NB4 (cell line): ENCODE results near the gene FRAT1.
A peak's percentile ranks its signal among the peaks of the same experiment; 100 is the strongest.

Experiments used
- MYC ChIP-seq: IDR thresholded peaks from 2 replicates; pipeline ENCODE4 v1.6.1; 2011; ENCODE audit warnings: low read depth, low read length
- POLR2A ChIP-seq: IDR thresholded peaks from 2 replicates; pipeline ENCODE4 v1.6.1; 2011; ENCODE audit warnings: mild to moderate bottlenecking; ENCODE audit not compliant: insufficient read length; ENCODE audit errors: extremely low read depth
- TF ChIP-seq, protein P1 (sequence below): IDR thresholded peaks from one replicate; pipeline ENCODE4 v1.5.1; 2012; ENCODE audit warnings: low read depth, low read length
- TF ChIP-seq, protein P2 (sequence below): IDR thresholded peaks from 2 replicates; pipeline ENCODE4 v1.6.1; 2011; ENCODE audit warnings: low read depth, low read length

DNA sequence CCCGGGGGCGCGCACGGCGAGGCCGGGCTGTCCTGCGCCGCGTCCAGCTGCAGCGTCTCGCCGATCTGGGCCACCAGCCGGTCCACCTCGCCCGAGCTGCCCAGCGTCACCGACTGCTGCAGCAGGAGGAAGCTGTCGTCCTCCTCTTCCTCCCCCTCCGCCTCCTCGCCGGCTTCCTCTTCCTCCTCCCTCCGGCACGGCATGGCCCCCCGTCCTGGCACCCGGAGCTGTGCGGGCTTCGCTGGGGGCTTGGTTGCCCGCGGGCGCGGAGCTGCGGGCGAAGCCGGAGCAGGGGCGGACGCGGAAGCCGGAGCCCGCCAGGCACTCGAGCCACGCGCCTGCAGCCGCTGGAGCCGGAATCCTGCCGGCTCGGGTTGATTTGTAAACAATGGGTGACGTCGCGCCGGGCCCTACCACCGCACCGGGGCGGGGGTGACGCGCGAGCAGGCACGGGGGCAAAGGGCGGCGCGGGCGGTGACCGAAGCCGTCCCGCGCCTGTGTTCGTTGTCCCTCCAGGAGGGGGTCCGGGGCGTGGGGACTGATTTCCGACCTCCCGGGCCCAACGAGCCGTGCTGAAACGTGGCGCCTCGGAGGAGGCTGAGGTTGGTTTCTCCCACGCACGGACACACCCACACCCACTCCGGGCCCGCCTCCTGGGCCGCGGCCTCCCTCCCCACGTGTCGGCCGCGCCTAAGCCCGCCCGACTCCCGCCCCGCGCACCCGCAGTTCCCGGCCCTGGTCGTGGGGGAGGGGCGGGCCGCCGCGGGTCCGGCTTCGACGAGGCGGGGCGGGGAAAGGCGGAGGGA lies 15.5 kb downstream of the FRAT1 start, which contains the start of gene FRAT2:
- TF ChIP-seq, protein P1, sequence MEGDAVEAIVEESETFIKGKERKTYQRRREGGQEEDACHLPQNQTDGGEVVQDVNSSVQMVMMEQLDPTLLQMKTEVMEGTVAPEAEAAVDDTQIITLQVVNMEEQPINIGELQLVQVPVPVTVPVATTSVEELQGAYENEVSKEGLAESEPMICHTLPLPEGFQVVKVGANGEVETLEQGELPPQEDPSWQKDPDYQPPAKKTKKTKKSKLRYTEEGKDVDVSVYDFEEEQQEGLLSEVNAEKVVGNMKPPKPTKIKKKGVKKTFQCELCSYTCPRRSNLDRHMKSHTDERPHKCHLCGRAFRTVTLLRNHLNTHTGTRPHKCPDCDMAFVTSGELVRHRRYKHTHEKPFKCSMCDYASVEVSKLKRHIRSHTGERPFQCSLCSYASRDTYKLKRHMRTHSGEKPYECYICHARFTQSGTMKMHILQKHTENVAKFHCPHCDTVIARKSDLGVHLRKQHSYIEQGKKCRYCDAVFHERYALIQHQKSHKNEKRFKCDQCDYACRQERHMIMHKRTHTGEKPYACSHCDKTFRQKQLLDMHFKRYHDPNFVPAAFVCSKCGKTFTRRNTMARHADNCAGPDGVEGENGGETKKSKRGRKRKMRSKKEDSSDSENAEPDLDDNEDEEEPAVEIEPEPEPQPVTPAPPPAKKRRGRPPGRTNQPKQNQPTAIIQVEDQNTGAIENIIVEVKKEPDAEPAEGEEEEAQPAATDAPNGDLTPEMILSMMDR = no peak
- TF ChIP-seq POLR2A (peak; percentile 80), MYC (peak; percentile 82; the same call in 1 of the 2 replicates)
- TF ChIP-seq, protein P2, sequence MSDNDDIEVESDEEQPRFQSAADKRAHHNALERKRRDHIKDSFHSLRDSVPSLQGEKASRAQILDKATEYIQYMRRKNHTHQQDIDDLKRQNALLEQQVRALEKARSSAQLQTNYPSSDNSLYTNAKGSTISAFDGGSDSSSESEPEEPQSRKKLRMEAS = peak; percentile 82
